ENCODE results near the gene NDUFB10.
"Not testable (repeated sequence)": the region's sequence is repeated elsewhere in the genome, so short reads cannot be mapped to it uniquely, and the experiment has no call there.

Gene NDUFB10

DNA sequence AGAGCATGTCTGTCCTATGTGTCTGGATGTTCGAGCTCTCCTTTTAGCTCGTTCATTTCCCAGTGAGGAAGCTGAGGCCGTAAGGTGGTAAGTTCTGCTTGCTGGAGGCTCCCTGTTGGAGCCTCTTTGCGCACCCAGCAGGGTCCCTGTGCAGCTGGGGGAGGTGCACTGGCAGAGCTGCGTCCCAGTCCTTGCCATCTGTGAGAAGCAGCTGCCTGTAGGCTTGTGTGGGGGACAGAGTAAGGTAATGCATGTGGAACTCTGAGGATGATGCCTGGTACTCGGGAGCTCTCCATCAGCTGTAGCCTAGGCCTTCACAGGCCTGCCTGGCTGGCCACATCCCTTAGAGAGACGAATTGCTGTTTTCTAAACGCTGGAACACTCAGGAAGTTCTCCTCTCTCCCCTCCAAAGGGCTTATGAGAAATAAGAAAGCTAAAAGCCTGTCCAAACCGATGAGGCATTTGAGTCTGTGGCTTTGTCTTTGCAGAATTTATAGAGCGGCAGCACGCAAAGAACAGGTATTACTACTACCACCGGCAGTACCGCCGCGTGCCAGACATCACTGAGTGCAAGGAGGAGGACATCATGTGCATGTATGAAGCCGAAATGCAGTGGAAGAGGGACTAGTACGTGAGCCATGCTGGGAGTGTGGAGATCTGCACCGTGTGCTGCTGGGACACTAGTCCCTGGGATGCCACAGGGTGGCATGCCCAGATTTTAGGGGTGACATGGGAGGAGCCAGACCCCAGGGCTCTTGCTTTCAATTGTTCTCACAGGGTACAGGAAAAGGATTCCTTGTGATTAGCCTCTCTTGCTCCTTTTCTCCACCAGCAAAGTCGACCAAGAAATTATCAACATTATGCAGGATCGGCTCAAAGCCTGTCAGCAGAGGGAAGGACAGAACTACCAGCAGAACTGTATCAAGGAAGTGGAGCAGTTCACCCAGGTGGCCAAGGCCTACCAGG lies 1.6 kb downstream of the NDUFB10 start:
- H3K4me1 ChIP-seq (ENCODE audit: control insufficient read depth in 5 of 5, insufficient read depth in 5 of 5, low read length in 5 of 5), result peaks cover 3 to 45% (median 41%) of the 10 kb centered on the region in 5 donors

DNA sequence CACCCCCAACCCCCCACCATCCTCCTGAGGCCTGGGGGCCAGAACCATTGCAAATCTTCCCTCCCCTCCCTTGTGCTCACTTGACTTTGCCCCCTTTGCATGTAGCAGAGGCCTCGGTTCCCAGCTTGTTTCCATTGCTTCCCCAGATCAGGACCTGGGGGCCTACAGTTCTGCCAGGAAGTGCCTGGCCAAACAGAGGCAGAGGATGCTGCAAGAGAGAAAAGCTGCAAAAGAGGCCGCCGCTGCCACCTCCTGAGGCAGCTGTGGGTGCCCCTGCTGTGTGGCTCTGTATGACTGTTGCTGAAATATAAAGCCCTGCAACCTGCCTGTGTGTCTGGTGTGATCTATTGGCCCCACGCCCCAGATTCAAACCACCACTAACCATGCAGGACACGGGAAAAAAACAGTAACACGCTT lies 2.3 kb downstream of the NDUFB10 start:
- Histone ChIP-seq H3K9me3 (ENCODE audit: control insufficient read depth in 5 of 5, low read length in 5 of 5) (no peaks in the 10 kb centered on the region), H3K4me3 (ENCODE audit: low read depth in 1 of 5, low read length in 5 of 5) (no peak overlapping the region), H3K9ac (ENCODE audit: low read length in 5 of 5) (no peak overlapping the region), H3K27ac (ENCODE audit: low read depth, low read length) (no peak overlapping the region), H3K27me3 (ENCODE audit: control insufficient read depth in 5 of 5, insufficient read depth in 4 of 5, low read length in 5 of 5) (no peaks in the 10 kb centered on the region), H3K36me3 (ENCODE audit: control insufficient read depth in 5 of 5, insufficient read depth in 5 of 5, low read length in 5 of 5) (peaks cover 0 to 27% (median 24%) of the 10 kb centered on the region in 5 donors), H3K4me1 (ENCODE audit: control insufficient read depth in 5 of 5, insufficient read depth in 5 of 5, low read length in 5 of 5) (peaks cover 3 to 47% (median 42%) of the 10 kb centered on the region in 5 donors)

More for the DNA sequence above, 1.6 kb downstream of the NDUFB10 start:
- peak overlapping the region; percentile 32 to 91 (median 75) for H3K4me3 ChIP-seq (ENCODE audit: low read depth in 1 of 5, low read length in 5 of 5)
- H3K9me3 ChIP-seq (ENCODE audit: control insufficient read depth in 5 of 5, low read length in 5 of 5), result no peaks in the 10 kb centered on the region
- no peaks in the 10 kb centered on the region for H3K27me3 ChIP-seq (ENCODE audit: control insufficient read depth in 5 of 5, insufficient read depth in 4 of 5, low read length in 5 of 5)
- no peak overlapping the region for H3K27ac ChIP-seq (ENCODE audit: low read depth, low read length)
- H3K9ac ChIP-seq (ENCODE audit: low read length in 5 of 5), result peak overlapping the region in 2 of 5 donors; percentile 94 to 96
- H3K36me3 ChIP-seq (ENCODE audit: control insufficient read depth in 5 of 5, insufficient read depth in 5 of 5, low read length in 5 of 5), result peaks cover 0 to 27% (median 24%) of the 10 kb centered on the region in 5 donors

GRCh38 chr16:1962161-1963153 lies 3.1 kb downstream of the NDUFB10 start:
- H3K36me3 ChIP-seq (ENCODE audit: control insufficient read depth in 5 of 5, insufficient read depth in 5 of 5, low read length in 5 of 5), result peaks cover 0 to 27% (median 24%) of the 10 kb centered on the region in 5 donors
- H3K4me1 ChIP-seq (ENCODE audit: control insufficient read depth in 5 of 5, insufficient read depth in 5 of 5, low read length in 5 of 5), result peaks cover 3 to 47% (median 42%) of the 10 kb centered on the region in 5 donors
- H3K9ac ChIP-seq (ENCODE audit: low read length in 5 of 5); H3K9me3 ChIP-seq (ENCODE audit: control insufficient read depth in 5 of 5, low read length in 5 of 5); H3K27me3 ChIP-seq (ENCODE audit: control insufficient read depth in 5 of 5, insufficient read depth in 4 of 5, low read length in 5 of 5); H3K27ac ChIP-seq (ENCODE audit: low read depth, low read length); H3K4me3 ChIP-seq (ENCODE audit: low read depth in 1 of 5, low read length in 5 of 5): not testable (repeated sequence)

DNA sequence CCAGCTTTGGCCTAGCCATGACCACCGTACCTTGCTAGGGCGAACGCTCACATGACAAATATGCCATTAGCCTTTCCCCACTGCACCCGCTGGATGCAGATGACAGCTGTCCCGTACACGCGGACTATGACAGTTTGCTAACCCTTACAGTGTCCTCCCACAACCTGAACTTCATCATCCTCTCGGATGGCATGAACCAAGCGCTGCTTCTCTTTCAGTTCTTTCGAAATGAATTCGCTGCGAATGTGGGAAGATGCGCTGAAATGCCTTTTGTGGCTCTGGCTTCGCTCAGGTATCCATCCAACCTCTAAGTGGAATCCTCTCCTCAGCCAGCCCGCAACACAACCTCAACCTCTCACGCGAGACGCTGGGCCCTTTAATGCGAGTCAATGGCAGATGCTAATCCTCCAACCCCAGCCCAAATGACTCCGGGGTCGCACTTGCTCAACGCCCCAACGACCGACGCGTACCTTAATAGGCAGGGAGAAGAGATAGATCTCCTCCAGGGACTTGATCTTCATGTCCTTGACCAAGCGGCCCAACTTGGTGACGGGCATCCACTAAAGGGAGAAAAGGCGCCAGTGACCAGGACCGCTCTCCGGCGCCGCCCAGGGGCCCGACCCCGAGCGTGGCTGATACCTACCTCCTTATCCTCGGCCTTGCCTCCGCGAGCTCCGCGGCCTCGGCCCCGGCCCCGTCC lies 4.6 kb downstream of the NDUFB10 start:
- Histone ChIP-seq H3K9ac (ENCODE audit: low read length in 5 of 5) (peak overlapping the region; percentile 43 to 98 (median 90)), H3K4me1 (ENCODE audit: control insufficient read depth in 5 of 5, insufficient read depth in 5 of 5, low read length in 5 of 5) (peaks cover 3 to 42% (median 39%) of the 10 kb centered on the region in 5 donors), H3K27me3 (ENCODE audit: control insufficient read depth in 5 of 5, insufficient read depth in 4 of 5, low read length in 5 of 5) (no peaks in the 10 kb centered on the region), H3K4me3 (ENCODE audit: low read depth in 1 of 5, low read length in 5 of 5) (peak overlapping the region; percentile 80 to 90 (median 85)), H3K9me3 (ENCODE audit: control insufficient read depth in 5 of 5, low read length in 5 of 5) (no peaks in the 10 kb centered on the region), H3K36me3 (ENCODE audit: control insufficient read depth in 5 of 5, insufficient read depth in 5 of 5, low read length in 5 of 5) (peaks cover 0 to 27% (median 24%) of the 10 kb centered on the region in 5 donors), H3K27ac (ENCODE audit: low read depth, low read length) (peak overlapping the region; percentile 77)

GRCh38 chr16:1964506-1965395 lies 5.4 kb downstream of the NDUFB10 start, which contains the start of gene RPS2:
Gene RPS2, minus strand, starts transcription at chr16:1964826. Its CDS starts 201 bp downstream, at chr16:1964625.
- Histone ChIP-seq H3K27me3 (ENCODE audit: control insufficient read depth in 5 of 5, insufficient read depth in 4 of 5, low read length in 5 of 5) (no peaks in the 10 kb centered on the region), H3K36me3 (ENCODE audit: control insufficient read depth in 5 of 5, insufficient read depth in 5 of 5, low read length in 5 of 5) (peaks cover 0 to 27% (median 24%) of the 10 kb centered on the region in 5 donors), H3K9me3 (ENCODE audit: control insufficient read depth in 5 of 5, low read length in 5 of 5) (no peaks in the 10 kb centered on the region), H3K4me1 (ENCODE audit: control insufficient read depth in 5 of 5, insufficient read depth in 5 of 5, low read length in 5 of 5) (peaks cover 3 to 36% (median 33%) of the 10 kb centered on the region in 5 donors), H3K27ac (ENCODE audit: low read depth, low read length) (peak within 1 kb of the TSS; percentile 93), H3K9ac (ENCODE audit: low read length in 5 of 5) (peak within 1 kb of the TSS; percentile 43 to 98 (median 92)), H3K4me3 (ENCODE audit: low read depth in 1 of 5, low read length in 5 of 5) (peak within 1 kb of the TSS; percentile 80 to 90 (median 85))

GRCh38 chr16:1965396-1966001 lies 6.2 kb downstream of the NDUFB10 start:
- H3K4me1 ChIP-seq (ENCODE audit: control insufficient read depth in 5 of 5, insufficient read depth in 5 of 5, low read length in 5 of 5), result peaks cover 3 to 29% (median 26%) of the 10 kb centered on the region in 5 donors

GRCh38 chr16:1966460-1966859 lies 7.1 kb downstream of the NDUFB10 start, which contains the start of gene RNF151:
Gene RNF151, plus strand, starts transcription at chr16:1966856. Its CDS starts 26 bp downstream, at chr16:1966882.
- Histone ChIP-seq H3K27me3 (ENCODE audit: control insufficient read depth in 5 of 5, insufficient read depth in 4 of 5, low read length in 5 of 5) (no peaks in the 10 kb centered on the region), H3K4me1 (ENCODE audit: control insufficient read depth in 5 of 5, insufficient read depth in 5 of 5, low read length in 5 of 5) (peaks cover 1 to 30% (median 27%) of the 10 kb centered on the region in 5 donors), H3K36me3 (ENCODE audit: control insufficient read depth in 5 of 5, insufficient read depth in 5 of 5, low read length in 5 of 5) (peaks cover 0 to 21% (median 19%) of the 10 kb centered on the region in 5 donors), H3K4me3 (ENCODE audit: low read depth in 1 of 5, low read length in 5 of 5) (peak within 1 kb of the TSS; percentile 72 to 90 (median 81)), H3K9ac (ENCODE audit: low read length in 5 of 5) (peak within 1 kb of the TSS; percentile 22 to 98 (median 92)), H3K9me3 (ENCODE audit: control insufficient read depth in 5 of 5, low read length in 5 of 5) (no peaks in the 10 kb centered on the region), H3K27ac (ENCODE audit: low read depth, low read length) (peak within 1 kb of the TSS; percentile 93)

More at GRCh38 chr16:1965396-1966001, 6.2 kb downstream of the NDUFB10 start:
- Histone ChIP-seq H3K27ac (ENCODE audit: low read depth, low read length) (peak overlapping the region; percentile 93), H3K36me3 (ENCODE audit: control insufficient read depth in 5 of 5, insufficient read depth in 5 of 5, low read length in 5 of 5) (peaks cover 0 to 27% (median 24%) of the 10 kb centered on the region in 5 donors), H3K4me3 (ENCODE audit: low read depth in 1 of 5, low read length in 5 of 5) (peak overlapping the region; percentile 72 to 90 (median 81)), H3K27me3 (ENCODE audit: control insufficient read depth in 5 of 5, insufficient read depth in 4 of 5, low read length in 5 of 5) (no peaks in the 10 kb centered on the region), H3K9me3 (ENCODE audit: control insufficient read depth in 5 of 5, low read length in 5 of 5) (no peaks in the 10 kb centered on the region), H3K9ac (ENCODE audit: low read length in 5 of 5) (peak overlapping the region; percentile 22 to 98 (median 92))
